GM12874 (cell line): ENCODE results near the gene NEURL1.

Experiments
- TF ChIP-seq, protein P1 (sequence below): IDR thresholded peaks from 2 replicates; pipeline ENCODE4 v1.5.1; 2011; ENCODE audit warnings: low read depth, mild to moderate bottlenecking, control low read depth, low read length, moderate library complexity; ENCODE audit not compliant: insufficient read depth

NEURL1 gene

DNA sequence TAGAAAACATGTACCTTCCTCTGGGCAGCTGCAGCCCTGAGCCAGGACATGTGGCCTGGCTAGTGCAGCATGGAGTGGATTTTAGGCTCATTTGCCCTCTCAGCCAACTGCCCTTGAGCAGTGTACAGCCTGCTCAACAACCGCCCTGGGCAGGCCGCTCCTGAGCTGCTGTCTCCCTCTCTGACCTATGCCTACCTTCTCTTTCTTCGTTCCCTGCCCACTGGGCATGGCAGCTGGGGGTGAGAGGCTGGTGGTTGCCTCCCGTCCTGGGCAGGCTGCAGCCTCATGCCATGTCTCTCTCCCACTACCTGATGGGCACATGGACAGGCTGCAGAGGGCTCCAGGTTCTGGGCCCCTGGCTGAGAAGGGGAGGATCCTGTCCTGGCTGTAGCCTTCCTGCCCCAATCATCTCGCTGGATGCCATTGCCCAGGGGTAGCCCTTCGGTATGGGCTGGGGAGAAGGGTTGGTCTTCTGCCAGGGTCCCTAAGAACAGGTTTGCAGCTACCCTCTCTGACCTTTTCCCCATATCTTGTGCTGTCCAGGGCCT lies 97.3 kb downstream of the NEURL1 start:
- TF ChIP-seq, protein P1, sequence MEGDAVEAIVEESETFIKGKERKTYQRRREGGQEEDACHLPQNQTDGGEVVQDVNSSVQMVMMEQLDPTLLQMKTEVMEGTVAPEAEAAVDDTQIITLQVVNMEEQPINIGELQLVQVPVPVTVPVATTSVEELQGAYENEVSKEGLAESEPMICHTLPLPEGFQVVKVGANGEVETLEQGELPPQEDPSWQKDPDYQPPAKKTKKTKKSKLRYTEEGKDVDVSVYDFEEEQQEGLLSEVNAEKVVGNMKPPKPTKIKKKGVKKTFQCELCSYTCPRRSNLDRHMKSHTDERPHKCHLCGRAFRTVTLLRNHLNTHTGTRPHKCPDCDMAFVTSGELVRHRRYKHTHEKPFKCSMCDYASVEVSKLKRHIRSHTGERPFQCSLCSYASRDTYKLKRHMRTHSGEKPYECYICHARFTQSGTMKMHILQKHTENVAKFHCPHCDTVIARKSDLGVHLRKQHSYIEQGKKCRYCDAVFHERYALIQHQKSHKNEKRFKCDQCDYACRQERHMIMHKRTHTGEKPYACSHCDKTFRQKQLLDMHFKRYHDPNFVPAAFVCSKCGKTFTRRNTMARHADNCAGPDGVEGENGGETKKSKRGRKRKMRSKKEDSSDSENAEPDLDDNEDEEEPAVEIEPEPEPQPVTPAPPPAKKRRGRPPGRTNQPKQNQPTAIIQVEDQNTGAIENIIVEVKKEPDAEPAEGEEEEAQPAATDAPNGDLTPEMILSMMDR, result no peak

DNA sequence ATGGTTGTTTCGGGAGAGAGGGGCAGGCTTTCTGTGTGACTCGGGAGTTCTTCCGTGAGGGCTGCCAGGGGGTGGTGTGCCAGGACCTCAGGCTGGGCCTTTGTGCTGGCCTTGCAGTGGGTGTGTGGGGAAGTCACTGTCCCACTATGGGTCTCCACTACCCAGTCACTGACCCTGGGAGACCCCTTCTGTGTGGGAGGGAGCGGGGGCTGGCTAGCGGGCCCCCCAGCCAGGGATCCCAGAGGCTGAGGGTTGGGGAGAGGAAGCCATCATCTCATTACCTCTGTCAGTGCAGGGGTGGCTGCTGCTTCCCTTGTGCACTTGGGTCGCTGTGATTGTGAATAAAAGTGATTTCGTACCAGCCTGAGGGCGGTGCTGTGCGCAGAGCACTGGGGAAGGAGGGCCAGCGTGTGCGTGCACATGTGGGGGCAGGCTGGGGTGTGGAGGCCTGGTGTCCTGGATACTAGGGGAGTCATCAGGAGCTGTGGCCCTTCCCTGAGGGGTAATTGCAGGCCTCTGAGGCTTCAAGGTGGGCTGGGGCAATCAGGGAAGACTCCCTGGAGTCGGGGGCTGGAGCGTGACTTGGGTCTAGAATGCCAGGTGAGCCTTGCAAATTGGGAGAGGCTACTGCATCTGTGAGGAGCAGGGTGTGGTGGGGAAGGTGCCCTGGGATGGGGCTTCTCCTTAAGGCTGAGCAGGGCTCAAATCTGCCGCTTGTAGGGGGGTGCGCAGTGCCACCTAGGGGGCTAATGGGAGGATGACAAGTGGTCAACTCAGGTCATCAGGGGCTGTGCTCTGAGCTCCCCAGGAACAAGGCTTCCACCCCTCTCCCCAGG lies 98.9 kb downstream of the NEURL1 start:
- TF ChIP-seq, protein P1, result peak; percentile 86

DNA sequence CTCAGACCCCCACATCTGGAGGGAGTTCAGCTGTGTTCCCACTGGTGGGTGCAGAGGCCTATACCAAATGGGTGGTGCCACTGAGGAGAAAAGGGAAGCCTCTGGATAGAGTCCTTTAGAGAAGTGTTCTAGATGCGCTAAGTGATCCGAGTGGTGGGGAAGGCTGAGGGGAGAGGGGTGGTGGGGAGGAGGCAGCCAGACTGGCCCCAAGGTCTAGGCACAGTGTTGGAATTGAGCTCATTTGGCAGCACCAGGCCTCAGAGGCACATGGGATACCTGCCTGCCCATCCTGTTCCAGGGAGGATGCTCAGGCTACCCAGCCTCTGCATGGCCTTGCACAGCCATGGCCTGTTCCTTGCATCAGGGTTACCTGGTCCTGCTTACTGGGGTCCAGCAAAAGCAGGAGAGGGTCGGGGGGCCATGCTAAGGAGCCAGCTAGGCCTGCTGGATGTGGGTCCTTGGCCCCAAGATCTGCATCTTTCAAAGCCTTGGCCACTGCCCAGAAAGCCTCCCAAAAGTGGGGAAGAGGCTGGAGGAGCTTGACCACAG lies 99.6 kb downstream of the NEURL1 start:
- TF ChIP-seq, protein P1, result no peak

DNA sequence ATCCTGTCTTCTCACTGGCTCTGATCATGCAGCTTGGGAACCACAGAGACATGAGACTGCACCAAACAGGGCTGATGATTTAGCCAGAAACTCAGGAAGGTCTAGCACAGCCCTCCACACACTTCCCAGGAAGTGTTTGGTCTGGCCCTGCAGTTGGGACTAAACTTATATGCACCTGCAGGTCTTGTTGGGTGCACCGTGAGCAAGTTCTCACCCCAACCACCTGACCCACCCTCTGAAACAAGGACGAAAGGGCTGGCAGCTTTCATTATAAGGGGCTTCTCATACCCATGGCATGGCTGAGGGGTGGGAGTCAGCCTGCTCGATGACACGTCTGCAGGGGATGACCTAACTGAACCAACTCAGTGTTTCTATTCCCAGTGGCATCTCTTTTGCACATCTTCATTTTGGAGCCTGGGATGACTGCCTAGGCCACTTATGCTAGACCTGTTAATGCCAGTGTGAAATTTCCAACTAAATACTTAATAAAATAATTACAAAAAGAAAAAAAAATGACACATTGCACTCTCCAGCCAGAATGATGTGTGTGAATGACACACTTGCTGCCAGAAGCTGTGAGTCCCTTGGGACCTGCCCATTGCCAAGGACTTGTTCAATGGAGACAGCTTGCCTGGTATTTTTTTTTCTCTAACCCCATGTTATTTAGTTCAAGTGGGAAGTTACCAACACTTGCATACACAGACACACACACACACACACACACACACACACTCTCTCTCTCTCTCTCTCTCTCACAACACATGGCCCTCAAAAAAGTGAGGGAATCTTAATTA lies 102.6 kb downstream of the NEURL1 start:
- TF ChIP-seq, protein P1, result no peak

DNA sequence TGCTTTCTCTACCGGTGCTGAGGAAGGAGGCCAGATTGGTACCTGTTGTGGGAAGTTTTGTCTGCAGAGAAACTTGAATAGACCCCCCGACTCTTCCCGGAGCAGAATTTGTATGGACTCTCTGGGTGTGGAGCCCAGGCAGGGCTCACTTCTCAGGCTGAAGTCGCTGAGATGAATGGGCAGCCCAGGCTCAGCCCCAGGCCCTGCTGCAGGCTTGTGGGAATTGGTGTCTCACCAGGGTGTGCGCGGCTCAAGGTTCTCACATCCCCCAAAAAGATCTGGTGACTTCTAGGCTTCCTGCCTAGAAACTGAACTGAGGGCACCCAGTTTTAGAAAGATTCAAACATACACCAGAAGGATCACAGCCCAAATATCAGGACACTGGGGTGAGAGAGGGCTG lies 103.5 kb downstream of the NEURL1 start:
- TF ChIP-seq, protein P1, result no peak

DNA sequence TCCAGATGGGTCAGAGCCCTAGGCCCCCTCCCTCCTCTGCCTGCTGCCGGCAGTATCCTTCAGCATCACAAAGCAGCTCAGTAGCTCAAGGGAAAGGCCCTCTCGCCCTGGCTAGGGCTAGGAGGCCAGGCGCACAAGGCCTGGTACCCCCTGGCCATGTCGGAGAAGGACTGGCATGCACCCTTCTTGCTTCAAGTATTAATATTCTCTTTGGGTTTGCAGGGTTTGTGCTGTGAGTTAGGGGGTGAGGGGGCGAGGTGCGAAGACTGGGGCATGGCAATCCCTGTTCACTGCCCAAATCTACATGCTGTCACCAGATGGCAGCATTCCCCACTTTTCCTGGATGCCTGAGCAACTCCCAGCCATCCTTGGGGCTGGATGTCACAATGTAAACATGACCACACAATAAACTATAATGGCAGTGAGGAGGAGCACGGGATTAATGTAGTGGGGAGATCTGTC lies 105.2 kb downstream of the NEURL1 start:
- TF ChIP-seq, protein P1, result peak; percentile 27; the same call in 1 of the 2 replicates

DNA sequence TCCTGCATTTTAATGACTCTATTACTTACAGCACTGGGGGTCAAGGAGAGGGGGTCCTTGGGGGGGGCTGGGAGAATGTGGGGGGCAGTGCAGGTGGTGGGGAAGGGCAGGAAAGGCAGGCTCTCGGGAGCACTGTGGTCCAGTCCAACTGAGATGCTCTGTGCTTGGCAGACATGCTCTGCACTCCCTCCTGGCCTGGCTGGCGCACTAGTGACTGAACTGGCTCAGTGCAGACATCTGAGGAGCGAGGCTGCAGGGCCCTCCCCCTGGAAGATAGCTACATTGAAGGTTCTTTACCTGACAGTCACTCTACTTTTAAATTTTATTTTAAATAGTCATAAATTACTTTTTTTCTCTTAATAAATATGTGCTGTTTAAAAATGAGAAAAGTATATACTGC lies 105.7 kb downstream of the NEURL1 start:
- TF ChIP-seq, protein P1, result no peak
